ENCODE measurements around the gene GMDS. TPM values are rescaled to one million over a fixed set of nuclear protein-coding genes. Genes with fewer than 3 reads are reported as not detected.

The GMDS gene
- total RNA-seq, 1 donor from 2014 or later, result 27.0 TPM

DNA sequence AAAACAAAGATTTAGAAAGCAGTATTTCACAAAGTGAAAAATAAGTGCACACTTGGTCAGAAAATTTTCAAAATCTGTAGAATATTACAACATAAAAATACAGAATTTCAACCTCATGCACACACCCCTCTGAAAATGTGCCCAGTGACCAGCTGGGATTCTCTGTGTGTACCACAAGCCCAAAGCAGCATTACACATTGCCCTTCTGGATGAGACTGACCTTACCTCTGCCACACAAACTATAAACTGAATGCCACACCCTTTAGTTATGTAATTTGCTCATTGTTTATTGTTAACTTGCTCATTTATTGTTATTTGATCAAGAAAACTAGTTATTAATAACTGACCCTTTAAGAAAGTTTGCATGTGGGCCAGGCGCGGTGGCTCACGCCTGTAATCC lies 332.7 kb downstream of the GMDS start:
- Histone ChIP-seq H3K27me3 (ENCODE audit: control insufficient read depth, insufficient read depth, low read length) (no peaks in the 10 kb centered on the region), H3K36me3 (ENCODE audit: control insufficient read depth, insufficient read depth, low read length) (no peaks in the 10 kb centered on the region), H3K4me3 (ENCODE audit: low read depth, low read length) (no peak overlapping the region)
- DNase-seq (ENCODE audit: low read depth), result no peak
- TF ChIP-seq, protein P1, sequence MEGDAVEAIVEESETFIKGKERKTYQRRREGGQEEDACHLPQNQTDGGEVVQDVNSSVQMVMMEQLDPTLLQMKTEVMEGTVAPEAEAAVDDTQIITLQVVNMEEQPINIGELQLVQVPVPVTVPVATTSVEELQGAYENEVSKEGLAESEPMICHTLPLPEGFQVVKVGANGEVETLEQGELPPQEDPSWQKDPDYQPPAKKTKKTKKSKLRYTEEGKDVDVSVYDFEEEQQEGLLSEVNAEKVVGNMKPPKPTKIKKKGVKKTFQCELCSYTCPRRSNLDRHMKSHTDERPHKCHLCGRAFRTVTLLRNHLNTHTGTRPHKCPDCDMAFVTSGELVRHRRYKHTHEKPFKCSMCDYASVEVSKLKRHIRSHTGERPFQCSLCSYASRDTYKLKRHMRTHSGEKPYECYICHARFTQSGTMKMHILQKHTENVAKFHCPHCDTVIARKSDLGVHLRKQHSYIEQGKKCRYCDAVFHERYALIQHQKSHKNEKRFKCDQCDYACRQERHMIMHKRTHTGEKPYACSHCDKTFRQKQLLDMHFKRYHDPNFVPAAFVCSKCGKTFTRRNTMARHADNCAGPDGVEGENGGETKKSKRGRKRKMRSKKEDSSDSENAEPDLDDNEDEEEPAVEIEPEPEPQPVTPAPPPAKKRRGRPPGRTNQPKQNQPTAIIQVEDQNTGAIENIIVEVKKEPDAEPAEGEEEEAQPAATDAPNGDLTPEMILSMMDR (IDR thresholded peaks at IDR 0.05; ENCODE audit: insufficient read depth, low read length, poor library complexity, severe bottlenecking), result no peak

DNA sequence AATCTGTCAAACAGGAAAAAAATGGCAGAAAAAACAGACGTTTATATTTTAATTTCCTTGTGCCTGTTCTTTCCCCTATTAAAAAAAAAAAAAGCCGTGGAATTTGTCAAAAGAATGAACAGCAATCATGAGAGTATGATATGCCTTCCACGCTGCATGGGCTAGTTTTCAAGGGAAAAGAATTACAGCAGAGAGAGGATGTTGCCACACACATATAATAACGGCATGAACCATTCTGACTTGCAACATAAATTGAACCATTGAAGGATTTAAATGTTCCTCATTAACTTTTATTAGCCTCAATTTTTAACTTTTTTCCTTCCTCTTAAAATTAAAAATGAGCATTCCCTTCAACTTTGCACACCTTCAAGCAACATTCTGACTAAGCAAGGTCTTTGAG lies 333.9 kb downstream of the GMDS start:
- H3K36me3 ChIP-seq (ENCODE audit: control insufficient read depth, insufficient read depth, low read length), result no peaks in the 10 kb centered on the region
- TF ChIP-seq, protein P1 (IDR thresholded peaks at IDR 0.05; ENCODE audit: insufficient read depth, low read length, poor library complexity, severe bottlenecking), result no peak
- H3K4me3 ChIP-seq (ENCODE audit: low read depth, low read length), result no peak overlapping the region
- no peak for DNase-seq (ENCODE audit: low read depth)
- no peaks in the 10 kb centered on the region for H3K27me3 ChIP-seq (ENCODE audit: control insufficient read depth, insufficient read depth, low read length)

DNA sequence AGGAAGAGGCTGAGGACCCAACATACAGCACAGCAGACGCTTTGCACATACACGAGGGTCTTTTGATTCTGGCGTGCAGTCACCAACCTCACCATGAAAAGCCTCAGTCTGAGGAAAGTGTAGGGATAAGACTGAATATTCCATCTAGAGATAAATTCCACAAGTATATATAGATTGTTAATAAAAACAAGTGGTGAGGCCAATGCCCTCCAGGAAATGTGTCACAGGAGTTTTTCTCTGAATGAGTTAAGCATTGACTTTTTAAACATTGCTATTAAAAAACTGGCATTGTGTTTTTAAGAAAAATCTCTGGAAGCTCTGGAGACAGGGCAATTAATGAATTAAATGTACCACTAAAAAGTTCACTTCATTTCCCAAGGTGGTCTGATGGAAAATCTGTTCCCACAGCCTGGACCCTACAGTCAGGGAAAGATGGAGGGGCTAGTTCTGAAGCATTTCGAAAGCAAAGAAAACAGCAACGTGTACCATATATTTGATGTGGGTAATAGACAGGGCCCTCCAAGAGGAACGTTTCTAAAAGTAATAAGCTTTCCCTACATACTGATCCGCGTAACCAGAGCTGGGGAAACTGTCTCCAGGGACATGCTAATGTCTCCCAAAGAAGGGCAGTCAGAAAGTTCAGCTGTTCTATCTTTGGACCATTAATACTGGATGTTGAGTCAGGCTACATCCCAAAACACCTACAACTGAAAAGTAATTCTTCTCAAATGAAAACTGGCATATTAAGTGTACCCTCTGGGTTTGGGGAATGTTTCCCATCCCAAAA lies 334.6 kb downstream of the GMDS start:
- Histone ChIP-seq H3K36me3 (ENCODE audit: control insufficient read depth, insufficient read depth, low read length) (no peaks in the 10 kb centered on the region), H3K4me3 (ENCODE audit: low read depth, low read length) (no peak overlapping the region), H3K27me3 (ENCODE audit: control insufficient read depth, insufficient read depth, low read length) (no peaks in the 10 kb centered on the region)
- DNase-seq (ENCODE audit: low read depth), result no peak
- TF ChIP-seq, protein P1 (IDR thresholded peaks at IDR 0.05; ENCODE audit: insufficient read depth, low read length, poor library complexity, severe bottlenecking), result no peak

- TF ChIP-seq, protein P1 (IDR thresholded peaks at IDR 0.05; ENCODE audit: insufficient read depth, low read length, poor library complexity, severe bottlenecking), result no peak
- DNase-seq (ENCODE audit: low read depth), result no peak
- no peak overlapping the region for H3K4me3 ChIP-seq (ENCODE audit: low read depth, low read length)
- H3K27me3 ChIP-seq (ENCODE audit: control insufficient read depth, insufficient read depth, low read length), result no peaks in the 10 kb centered on the region
- no peaks in the 10 kb centered on the region for H3K36me3 ChIP-seq (ENCODE audit: control insufficient read depth, insufficient read depth, low read length)
These were observed 336.6 kb downstream of the GMDS start for GRCh38 chr6:1908784-1909183.

DNA sequence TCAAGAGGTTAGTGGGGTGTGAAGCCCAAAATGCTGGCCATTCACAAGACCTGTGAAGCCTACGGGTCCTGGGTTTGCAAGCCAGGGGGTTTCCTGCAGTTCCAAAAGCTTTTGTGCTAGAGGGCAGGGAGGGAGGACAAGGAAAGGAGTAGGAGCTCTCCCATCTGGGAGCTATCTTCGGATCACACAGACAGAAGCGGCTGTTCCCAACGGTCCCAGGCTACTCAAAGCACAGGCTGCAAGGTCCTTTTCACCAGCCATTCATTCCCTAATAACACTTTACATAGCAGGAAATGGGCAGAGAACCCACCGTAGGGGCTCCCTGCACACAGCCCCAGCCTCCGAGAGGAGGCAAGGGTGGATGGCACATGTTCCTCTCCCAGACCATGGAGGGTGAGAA lies 338.8 kb downstream of the GMDS start:
- Histone ChIP-seq H3K27me3 (ENCODE audit: control insufficient read depth, insufficient read depth, low read length) (no peaks in the 10 kb centered on the region), H3K36me3 (ENCODE audit: control insufficient read depth, insufficient read depth, low read length) (no peaks in the 10 kb centered on the region), H3K4me3 (ENCODE audit: low read depth, low read length) (no peak overlapping the region)
- TF ChIP-seq, protein P1 (IDR thresholded peaks at IDR 0.05; ENCODE audit: insufficient read depth, low read length, poor library complexity, severe bottlenecking), result no peak
- DNase-seq (ENCODE audit: low read depth), result no peak

DNA sequence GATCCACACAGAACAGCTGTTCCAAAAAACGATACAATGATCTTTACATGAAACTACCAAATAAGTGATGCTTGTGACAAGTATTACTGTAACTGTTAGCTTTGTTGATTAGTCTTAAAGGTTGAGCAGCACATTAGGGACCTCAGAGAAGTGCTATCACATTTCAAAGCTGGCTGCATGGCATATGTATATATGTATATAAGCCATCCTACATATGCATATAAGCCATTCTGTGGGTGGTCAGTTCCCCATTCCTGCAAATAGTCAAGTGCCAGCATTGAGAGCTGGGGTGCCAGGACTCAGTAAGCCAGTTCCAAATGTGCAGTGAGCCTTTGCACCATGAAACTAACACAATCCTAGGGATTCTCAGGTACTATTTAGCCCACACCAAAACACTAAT lies 339.4 kb downstream of the GMDS start:
- TF ChIP-seq, protein P1 (IDR thresholded peaks at IDR 0.05; ENCODE audit: insufficient read depth, low read length, poor library complexity, severe bottlenecking), result no peak
- H3K36me3 ChIP-seq (ENCODE audit: control insufficient read depth, insufficient read depth, low read length), result no peaks in the 10 kb centered on the region
- no peaks in the 10 kb centered on the region for H3K27me3 ChIP-seq (ENCODE audit: control insufficient read depth, insufficient read depth, low read length)
- no peak overlapping the region for H3K4me3 ChIP-seq (ENCODE audit: low read depth, low read length)
- no peak for DNase-seq (ENCODE audit: low read depth)

Data from kidney epithelial cell (primary cell).